ENCODE measurements around the gene SETMAR. TPM values are rescaled to one million over a fixed set of nuclear protein-coding genes. Genes with fewer than 3 reads are reported as not detected.
A peak's percentile ranks its signal among the peaks of the same experiment; 100 is the strongest.

Gene SETMAR
- total RNA-seq, 3 donors from 2014 or later, result 11.3 to 15.4 (median 13.2) TPM

GRCh38 chr3:4279516-4280105, 23.6 kb upstream of the SETMAR start:
- no peak for TF ChIP-seq CTCF (IDR thresholded peaks at IDR 0.05)
- intact Hi-C loops (cut with DNase I, micrococcal nuclease), result no loop called here
- Histone ChIP-seq H3K36me3 (ENCODE audit: low read depth) (no peaks in the 10 kb centered on the region), H3K9me3 (no peaks in the 10 kb centered on the region), H3K4me1 (ENCODE audit: low read depth) (no peaks in the 10 kb centered on the region), H3K4me3 (no peak overlapping the region)
- DNase-seq (no peak), ATAC-seq (no peak)

GRCh38 chr3:4281991-4282390, 21.2 kb upstream of the SETMAR start:
- Histone ChIP-seq H3K4me1 (ENCODE audit: low read depth) (no peaks in the 10 kb centered on the region), H3K9me3 (no peaks in the 10 kb centered on the region), H3K36me3 (ENCODE audit: low read depth) (no peaks in the 10 kb centered on the region), H3K4me3 (no peak overlapping the region)
- intact Hi-C loops (cut with DNase I, micrococcal nuclease), result no loop called here
- DNase-seq, result no peak
- no peak for TF ChIP-seq CTCF (IDR thresholded peaks at IDR 0.05)
- no peak for ATAC-seq

DNA sequence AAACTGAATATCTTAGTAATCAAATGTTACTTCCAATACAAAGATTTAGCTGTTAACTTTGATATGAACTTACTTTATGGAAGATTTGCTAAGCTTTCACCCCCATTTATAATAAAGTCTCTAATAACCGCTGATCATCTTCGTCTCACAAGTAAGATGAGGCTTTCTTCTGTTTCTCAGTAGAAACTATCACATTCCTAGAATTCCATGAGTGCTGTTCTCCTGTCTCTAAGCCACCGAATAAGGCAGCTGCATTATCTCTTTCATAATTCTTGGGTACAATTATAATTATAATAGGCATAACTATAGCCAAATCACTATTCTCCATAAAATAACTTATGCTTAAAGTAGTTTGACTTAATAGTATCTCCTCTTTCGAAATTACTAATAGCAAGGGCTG, 18.3 kb upstream of the SETMAR start:
- Histone ChIP-seq H3K4me1 (ENCODE audit: low read depth) (no peaks in the 10 kb centered on the region), H3K36me3 (ENCODE audit: low read depth) (no peaks in the 10 kb centered on the region), H3K9me3 (no peaks in the 10 kb centered on the region), H3K4me3 (no peak overlapping the region)
- DNase-seq (no peak), ATAC-seq (no peak)
- intact Hi-C loops (cut with DNase I, micrococcal nuclease), result no loop called here
- no peak for TF ChIP-seq CTCF (IDR thresholded peaks at IDR 0.05)

DNA sequence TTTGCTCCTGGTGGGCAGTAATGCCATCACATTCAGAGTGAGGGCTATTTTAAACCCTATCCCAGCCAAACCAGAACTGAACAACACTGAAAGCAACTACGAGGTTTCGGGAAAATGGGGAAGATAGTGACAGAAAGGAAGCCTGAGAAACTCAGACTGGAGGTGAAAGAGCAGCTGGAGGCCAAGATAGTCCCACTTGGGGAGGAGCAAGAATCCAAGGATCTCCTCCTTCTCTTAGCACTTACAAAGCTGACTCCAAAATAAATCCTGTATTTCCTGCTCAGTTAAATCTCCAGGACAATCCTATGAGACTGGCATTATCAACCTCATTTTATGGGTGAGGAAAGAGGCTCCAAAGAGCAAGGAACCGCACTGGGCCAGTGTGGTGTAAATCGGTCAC, 14.1 kb upstream of the SETMAR start:
- intact Hi-C loops (cut with DNase I, micrococcal nuclease), result no loop called here
- Histone ChIP-seq H3K36me3 (ENCODE audit: low read depth) (no peaks in the 10 kb centered on the region), H3K9me3 (no peaks in the 10 kb centered on the region), H3K4me3 (no peak overlapping the region), H3K4me1 (ENCODE audit: low read depth) (no peaks in the 10 kb centered on the region)
- no peak for DNase-seq
- no peak for ATAC-seq
- TF ChIP-seq CTCF (IDR thresholded peaks at IDR 0.05), result no peak

DNA sequence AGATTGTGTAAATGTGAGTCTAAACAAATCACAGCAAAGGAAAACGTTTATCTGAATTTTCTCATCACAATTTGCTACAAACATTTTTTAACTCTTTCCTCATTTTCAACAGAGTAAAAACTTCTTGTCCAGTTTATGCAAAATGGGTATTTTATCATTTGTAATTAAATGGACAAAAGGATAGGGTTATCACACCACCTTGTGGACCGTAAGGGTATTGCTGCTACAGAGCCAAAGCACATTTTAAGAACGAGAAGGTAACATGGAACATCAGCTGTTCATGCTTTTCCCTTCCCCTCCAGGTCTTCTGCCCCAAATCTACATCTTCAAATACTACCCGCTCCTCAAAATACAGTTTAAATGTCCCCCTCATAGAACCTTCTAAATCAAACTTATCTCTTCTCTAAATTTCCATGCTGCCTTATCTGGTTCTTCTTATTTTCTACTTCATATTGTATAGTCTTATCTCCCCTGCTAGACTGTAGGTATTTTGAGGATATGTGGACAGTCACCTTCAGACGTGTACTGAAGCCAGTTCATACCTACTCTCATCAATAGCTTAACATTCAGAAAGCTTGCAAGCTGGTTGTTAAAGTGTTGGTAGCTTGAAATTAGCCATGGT, 12.8 kb upstream of the SETMAR start:
- Histone ChIP-seq H3K9me3 (no peaks in the 10 kb centered on the region), H3K36me3 (ENCODE audit: low read depth) (no peaks in the 10 kb centered on the region), H3K4me3 (no peak overlapping the region), H3K4me1 (ENCODE audit: low read depth) (no peaks in the 10 kb centered on the region)
- peak; percentile 74 for TF ChIP-seq CTCF (IDR thresholded peaks at IDR 0.05)
- ATAC-seq (peak; percentile 69), DNase-seq (peak in 1 of 3 donors; percentile 64)
- intact Hi-C loops (cut with DNase I, micrococcal nuclease), result loop anchor here (5.0 to 10.0 kb wide), 2 partner anchors 1086 to 1093 kb away; no protein-coding TSS in a partner anchor
